HG02678 (cell line): ENCODE data around the gene AUP1.

Experiments
- ATAC-seq: cut with Tn5 transposase; IDR thresholded peaks from one replicate; pipeline ENCODE4 v1.9.1; 2021; ENCODE audit warnings: mild to moderate bottlenecking, moderate library complexity; ENCODE audit not compliant: unreplicated experiment

AUP1 gene

DNA sequence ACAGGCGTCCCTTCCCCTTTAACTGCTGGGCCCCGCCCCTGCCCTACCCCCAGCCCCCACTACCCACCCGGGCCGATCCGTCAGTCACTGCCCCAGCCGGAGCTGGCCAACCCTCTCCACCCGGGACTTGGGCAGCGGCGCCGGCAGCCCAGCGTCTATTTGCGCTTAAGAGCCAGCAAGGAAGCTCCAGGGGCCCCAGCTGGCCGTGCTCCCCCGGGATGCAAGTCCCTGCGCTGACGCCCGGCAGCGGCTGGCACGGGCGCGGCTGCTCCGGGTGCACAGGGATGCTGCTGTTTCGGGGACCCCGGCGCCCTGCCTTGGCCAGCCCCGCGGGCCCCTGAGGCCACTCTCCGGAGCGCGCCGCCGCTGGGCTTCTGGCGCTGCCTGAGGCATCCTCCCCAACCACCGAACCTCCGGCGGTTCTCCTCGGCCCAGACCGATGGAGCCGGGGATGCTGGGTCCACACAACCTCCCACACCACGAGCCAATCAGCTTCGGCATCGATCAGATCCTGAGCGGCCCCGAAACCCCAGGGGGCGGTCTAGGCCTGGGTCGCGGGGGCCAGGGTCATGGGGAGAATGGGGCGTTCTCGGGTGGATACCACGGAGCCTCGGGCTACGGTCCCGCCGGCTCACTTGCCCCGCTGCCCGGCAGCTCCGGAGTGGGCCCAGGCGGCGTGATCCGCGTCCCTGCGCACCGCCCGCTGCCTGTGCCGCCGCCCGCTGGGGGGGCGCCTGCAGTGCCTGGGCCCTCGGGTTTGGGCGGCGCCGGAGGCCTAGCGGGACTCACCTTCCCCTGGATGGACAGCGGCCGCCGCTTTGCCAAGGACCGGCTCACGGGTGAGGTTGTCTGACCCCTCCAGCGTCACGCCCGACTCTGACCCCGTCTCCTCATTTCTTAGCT, 14.9 kb downstream of the AUP1 start, which contains the start of gene TLX2:
TSS of gene TLX2 (plus strand) at position 83 of the 903 bp plus-strand sequence. CDS start at position 440, 357 bp downstream.
- ATAC-seq = no peak

DNA sequence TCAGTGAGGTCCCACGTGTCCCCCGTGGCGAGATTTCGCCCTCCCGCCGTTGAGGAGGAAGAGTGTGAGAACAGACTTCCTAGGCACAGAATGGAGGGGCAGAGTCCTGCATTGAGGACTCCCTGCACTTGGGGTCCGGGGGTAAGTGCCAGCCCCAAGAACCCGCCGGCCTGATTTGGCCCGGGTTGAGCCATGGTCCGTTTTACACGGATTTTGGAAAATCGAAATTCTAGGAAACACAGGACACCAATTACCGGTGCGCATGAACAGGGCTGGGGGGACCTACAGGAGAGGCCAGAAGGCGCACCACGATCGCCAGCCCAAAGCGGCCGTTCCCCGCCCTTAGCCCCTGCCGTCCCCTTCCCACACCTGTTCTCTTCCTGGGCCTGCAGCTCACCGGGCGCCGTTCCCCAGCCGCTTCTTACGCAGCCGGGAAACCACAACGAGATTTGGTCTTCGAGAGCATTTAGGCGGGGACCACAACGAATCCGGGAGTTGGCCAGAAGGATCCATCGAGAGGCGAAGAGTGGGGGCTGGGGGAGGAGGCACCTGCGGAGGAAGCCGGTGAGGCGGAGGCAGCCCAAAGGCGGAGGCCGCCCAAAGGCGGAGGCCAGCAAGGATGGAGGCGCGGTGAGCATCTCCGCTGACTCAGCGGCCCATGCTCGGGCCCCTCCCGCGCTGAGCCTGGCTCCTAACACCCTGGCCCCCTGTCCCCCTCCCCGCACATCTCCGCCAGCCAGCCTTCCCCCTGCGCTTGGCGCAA, 15.7 kb downstream of the AUP1 start:
- no peak for ATAC-seq

DNA sequence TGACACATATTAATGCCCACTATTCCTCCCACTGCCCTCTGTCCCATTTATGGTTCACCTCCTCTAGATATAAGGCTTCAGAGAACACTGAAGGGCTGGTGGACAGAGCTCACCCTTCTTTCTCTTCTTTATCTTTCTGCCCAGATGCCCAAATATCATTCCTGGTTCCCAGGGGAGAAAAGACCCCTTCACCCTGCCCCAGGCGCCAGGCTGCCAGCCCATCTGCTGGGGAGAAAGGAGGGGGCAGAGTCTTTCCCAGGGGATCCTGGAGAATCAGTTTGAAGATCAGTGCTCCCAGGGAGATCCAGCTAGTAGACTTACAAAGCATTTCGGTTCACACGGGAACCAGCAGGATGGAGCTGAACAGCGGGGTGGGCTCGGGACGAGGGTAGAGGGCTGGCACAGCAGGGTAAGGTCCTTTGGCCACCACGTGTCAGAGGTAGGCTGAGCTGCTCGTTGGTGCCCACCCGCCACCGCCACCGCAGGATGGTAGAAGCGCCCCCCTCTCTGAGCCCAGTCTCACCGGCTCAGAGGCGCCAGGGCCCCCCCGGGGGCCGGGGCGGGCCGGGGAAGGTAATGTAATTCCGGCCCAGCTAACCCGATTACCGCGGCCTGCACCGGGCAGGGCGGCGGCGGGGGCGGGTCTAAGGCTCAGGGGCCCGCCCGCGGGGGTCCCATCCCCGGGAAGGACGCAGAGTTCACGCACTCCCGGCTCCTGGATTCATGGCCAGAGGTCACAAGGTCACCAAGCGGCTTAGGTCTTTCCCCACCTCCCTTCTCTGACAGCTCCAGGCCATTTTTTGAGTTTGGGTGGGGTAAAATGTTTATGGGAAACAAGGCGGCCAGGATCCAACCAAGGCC, 16.5 kb downstream of the AUP1 start:
- ATAC-seq = no peak

DNA sequence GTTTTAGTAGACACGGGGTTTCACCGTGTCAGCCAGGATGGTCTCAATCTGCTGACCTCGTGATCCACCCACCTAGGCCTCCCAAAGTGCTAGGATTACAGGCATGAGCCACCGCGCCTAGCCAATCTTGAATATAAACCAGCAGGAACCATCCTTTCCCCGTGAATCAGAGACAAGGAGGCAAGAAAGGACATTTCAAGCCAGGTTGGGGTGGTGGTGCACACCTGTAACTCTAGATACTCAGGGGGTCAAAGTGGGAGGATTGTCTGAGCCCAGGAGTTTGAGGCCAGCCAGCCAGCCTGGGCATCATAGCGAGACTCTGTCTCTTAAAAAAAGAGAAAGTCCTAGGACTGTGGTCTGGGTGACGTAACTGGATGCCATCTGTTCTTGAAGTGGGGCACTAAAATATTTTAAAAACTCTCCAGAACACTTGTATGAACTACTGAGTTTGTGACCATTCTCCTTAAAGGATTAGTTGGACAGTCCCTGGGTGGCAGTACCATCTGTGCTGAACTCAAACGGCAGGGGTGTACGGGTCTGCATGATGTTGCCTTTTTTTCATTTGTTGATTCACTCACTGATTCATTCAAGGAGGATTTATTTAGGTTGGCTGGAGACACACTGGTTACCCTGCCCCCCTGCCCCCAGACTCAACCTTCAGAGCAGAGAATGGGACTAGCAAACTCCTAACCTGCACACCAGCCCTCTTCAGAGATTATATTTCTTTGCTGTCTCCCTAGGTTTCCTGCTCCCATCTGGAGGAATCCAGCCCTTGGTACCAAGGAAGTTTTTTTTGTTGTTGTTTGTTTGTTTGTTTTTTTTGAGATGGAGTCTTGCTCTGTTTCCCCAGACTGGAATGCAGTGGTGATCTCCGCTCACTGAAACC, 18.2 kb downstream of the AUP1 start:
- ATAC-seq = no peak

DNA sequence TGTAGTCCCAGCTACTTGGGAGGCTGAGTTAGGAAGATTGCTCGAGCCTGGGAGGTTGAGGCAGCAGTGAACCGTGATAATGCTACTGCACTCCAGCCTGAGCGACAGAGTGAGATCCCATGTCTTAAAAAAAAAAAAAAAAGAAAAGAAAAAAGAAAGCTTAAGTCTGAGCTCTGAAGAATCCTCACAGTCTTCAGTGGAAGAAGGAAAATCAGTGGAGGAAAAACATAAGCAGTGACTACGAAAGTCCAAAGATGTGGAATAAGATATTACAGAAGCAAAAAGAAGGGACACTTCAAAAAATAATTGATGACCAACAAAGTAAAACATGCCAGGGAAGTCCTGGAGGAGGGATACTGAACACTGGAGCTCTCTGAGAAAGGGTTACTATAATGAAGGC, 19.2 kb downstream of the AUP1 start:
- ATAC-seq = no peak

DNA sequence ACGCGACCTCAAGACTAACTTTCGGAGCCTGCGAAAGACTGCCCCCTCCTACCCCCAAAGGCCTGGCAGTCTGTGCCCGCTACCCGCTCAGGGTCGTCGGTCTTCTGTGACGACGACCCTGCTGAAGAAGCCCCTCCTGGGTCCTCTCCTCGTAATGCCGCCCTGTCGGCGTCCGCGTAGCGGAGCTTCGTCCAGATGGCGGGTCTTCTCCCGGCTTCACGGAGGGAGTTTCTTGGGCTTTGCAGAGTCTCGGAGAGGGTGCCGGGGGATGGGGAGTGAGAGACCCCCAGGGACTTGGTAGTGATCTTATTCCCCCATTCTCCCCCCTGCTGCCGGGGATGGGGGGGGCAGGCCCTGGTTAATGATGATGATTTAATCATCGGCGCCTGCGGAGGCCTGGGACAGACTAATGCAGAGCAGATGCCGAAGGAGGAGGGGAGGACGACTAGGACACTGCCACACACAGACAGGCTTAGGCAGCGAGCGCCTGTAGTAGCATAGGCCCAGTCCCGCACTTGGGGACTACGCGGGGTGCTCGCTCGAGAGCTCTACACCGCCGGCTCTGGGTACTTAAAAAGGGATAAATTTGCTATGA, 21.5 kb downstream of the AUP1 start:
- ATAC-seq = no peak

DNA sequence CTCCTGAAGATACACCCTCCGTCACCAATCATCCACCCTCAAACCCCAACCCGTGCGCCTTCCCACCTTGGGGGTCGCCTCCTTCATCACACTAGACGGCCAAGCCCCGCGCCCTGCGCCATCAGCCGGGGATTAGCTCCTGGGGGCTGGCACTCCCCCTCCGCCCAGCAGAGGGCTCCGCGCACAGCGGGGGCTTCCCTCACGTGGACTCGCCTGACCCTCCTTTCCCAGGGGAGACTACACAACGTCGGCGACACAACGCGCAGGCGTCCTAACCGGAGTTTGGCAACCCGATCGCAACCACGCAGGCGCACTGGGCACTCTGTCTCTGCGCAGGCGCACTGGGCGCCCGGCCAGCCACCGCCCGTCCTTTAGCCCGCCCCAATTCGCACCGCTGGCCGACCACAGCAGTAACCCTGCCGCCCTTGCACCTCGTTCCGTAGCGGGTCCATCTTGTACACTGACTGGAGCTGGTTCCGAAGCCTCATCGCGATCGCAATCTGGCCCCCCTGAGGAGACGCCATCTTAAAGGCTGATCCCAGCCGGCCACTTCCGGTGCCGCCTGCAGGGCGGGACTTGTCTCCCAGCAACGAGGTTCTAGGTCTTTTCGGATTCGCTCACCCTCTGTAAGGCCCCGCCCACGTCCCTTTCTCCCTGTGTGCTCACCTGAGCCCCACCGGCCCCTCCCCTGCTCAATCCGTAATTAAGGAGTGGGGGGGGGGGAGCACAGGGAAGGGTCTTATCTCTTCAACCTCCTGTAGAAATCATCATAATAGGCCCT, 22.2 kb downstream of the AUP1 start, which contains the start of gene PCGF1:
TSS of gene PCGF1 (minus strand) at position 551 of the 781 bp plus-strand sequence. CDS start at position 524, 27 bp downstream.
- peak; percentile 89 for ATAC-seq

DNA sequence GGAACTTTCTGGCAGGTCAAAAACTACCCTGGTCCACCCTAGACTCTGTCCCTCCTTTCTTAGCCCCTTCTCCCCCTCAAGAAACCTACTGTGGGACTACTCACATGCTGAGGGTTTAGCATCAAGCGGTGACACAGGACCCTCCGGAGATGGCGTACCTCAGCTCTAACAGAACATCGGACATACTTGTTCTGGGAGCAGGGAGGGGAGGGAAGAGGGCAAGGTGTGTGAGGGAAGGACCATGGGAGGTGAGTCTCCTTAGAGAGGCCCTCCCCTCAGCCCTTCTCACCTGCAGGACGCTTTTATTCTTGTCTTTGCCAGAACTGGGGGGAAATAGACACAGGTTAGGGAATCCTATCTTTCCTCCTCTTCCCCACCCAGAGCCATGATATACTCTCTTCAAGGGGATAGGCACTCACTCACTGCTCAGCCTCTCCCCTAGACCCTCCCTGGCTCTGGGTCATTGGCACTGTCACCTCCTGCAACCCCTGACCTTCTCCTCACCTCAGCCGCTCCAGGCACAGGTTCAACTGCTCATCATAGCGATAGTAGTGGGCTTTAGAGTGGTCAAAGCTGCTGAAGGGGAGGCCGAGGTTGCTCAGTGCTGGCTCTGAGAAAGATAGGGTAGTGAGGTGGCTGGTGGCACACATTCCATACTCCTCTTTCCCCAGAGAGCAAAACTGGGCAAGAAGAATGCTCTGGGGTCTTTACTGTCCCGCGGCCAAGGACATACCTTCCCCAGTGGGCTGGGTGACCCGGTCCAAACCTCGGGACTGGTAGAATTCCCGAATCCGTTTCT, 23.9 kb downstream of the AUP1 start:
- no peak for ATAC-seq

DNA sequence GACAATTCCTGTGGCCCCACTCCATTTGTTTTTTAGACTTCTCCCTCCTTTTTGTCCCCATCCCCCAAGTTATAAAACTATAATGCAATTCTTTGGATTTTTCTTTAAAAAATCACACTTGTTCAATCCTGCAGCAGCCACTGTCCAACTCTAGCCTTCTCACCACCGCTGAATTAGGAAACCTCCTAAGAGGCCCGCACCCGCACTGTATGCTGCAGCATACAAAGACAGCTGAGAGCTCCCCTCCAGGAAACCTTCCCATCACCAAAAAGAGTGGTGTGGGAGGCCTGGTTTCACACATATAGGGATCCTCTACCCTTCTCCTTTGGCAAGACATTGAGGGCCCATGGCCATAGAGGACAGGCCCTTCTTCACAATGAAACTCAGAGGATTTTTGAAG, 24.9 kb downstream of the AUP1 start:
- ATAC-seq = no peak

DNA sequence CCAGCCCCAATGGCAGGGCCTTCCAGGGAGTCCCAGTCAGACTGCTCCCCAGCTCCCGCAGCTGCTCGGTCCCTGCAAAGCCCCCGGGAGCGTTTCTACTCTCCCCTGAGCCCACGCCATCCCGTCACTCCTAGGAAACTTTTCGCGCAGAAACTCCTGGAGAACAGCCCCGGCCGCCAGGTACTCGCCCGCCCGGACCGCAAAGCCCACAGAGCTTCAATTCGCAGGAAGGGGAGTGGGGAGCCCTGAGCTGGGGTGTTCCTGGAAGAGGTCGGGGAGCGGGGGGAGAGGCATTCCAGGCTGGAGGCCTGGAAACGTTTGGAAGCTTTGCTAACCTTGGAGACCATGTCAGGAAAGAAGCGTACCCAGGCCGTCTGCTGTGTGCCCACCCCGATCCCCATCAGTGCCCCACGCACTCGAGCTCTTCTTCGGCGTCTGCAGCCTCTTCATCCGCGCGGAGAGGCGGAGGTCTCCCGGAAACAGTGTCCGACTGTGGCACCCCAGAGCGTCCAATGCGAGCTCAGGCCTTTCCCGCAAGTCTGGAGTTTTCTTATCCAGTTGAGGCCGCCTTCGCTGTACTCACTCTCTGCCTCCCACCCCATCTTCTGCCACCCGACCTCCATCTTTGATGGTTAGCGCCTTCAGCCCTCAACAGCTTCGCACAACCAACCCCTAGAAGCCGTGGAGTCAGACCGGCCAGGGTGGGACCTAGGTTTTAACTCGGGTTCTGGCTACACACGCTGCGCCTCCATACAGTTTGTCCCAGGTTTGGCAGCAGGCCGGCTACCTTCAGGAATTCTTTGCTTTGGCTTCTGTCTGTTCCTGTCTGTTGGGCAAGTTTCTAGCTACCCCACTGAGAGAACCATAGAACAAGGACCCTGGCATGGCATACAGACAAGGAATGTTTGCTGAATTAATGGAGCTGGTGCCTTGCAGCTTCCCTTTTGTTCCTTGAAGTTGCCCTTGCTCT, 25.7 kb downstream of the AUP1 start:
- no peak for ATAC-seq

DNA sequence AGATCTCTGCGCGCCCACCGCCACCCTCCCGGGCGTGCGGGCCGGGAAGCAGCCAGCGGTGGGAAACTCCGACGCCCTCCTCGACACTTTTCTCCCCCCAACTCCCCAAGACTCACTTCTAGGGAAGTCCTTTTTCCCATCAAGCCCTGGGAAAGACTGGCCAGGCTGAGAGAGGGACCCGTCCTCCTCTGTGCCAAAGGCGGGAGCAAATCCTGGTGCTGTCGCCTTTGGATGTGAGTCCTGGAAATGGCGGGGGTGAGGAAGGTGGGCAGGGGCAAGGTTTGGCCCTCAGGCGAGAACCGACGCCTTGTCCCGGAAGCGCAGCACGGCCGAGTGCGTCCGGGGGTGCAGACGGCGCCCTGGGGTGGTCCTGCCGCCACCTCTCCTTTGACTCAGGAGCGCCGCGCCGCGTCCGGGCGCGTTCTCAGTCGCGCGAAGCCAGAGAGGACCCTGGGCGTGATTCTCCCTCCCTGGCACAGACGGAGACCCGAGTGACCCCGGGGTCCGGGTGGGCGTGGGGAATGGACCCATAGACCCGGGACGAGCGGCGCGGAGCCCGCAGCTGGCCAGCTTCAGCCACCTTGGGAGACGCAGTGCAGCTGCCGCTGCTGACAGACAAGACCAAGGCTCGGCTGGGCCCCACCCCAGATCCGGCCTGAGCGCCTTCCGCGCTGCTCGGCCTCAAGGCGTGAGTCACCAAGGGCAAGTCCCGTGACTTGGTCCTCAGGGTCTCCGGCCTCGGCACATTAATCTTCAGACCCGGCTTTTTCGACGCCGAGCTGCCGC, 26.6 kb downstream of the AUP1 start:
- peak; percentile 35 for ATAC-seq

DNA sequence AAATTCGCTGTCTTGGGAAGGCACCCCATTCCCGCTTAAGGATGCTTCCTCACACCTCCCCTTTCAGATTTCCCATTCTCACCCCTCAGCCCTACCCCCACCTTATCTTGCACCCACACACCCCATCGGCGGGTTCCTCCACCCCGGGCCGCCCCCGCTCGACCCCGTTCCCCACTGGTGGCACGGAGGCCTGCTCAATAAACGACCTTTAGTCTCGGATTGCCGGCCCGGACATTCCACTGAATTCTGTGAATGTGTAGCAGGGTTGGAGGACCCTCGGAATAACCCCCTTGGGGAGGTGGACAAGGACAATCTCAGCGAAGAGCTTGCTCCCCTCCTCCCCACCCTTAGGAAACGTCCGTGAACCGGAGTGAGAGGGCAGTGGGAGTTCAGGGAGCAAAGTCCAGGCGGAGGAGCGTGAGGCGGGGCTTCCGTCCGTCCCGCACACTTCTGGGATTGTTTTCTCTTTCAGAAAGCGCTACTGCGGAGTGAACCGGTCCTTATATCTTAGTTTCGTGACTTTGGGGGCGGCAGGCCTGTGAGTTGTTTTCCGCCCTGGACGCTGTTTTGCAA, 27.3 kb downstream of the AUP1 start:
- no peak for ATAC-seq

DNA sequence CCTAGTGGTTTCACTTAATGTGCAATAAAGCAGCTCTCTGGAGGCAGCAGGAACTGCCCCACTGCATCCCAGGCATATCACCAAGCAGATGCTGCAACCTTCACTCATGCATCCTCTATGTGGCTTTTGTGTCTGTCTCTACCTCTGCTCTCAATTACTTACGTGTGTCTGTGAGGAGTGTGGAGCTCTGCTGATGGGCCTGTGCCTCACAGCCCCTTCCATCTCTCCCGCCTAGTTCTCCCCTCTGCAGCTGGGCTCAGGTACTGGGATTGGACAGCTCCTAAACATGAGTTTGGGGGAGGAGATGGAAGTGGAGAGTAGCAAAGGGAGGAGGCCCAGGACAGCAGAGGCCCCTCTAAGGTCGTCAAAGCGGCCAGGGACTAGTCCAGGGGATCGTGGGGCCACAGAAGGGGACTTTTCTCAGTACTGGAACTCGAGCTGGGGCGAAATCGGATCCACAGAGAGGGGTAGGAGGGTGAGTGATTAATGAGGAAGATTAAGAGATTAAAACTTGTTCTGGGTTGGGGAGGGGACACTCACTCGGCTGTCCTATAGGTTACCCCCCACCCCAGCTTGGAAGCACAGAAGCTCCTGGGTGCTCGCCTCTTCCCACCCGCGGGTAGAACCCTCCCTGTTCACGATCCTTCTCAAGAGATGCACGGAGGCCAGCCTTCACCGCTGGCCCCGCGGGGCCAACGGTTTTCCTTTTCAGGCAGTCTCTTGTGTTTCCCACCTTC, 28.0 kb downstream of the AUP1 start:
- ATAC-seq = no peak

DNA sequence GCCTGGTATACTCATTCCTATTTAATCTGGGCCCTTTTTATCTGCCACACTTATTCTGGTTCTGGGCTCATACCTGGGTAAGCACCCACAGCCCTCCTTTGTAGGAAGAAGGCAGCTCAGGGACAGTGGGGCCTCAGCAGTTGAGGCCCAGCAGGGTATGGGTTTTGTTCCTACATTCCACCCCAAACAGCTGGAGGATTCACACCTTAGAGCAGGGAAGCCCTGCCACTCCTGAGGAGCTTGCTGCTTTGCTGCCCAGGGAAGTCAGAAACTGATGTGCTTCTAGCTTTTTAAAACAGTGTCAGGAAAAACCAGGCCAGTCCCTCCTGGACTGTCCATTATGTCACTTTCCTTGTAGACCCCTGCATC, 28.9 kb downstream of the AUP1 start:
- ATAC-seq = no peak

DNA sequence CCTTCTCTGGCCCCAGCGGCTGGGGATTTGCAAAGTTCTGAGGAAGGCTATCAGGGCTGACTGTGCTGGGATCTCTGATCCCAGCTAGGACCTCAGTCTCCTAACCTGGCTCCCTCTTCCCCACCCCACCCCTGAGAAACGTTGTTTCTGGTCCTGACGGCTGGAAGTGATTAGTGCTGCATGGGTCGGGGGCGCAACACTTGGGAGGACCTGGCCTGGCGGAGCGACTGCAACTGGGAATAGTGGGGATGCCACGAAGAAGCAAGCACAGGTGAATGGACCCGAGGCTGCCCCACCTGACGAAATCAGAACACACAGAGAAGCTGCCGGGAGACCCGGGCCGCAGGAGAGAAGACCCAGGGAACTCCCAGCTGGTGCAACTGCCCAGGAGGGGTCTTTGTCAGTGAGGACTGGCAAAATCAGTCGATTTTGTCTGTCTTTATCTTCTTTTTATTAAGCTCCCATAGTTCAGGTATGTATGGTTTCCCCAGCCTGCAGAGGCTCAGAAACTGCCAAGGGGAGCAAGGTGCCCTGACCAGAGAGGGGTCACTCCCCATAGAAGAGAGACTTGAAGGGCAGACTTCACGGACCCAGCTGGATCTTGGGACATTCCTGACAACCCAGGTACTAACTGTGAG, 29.4 kb downstream of the AUP1 start:
- ATAC-seq = no peak
